Measurements from ENCODE around the gene RAPGEF6.

DNA sequence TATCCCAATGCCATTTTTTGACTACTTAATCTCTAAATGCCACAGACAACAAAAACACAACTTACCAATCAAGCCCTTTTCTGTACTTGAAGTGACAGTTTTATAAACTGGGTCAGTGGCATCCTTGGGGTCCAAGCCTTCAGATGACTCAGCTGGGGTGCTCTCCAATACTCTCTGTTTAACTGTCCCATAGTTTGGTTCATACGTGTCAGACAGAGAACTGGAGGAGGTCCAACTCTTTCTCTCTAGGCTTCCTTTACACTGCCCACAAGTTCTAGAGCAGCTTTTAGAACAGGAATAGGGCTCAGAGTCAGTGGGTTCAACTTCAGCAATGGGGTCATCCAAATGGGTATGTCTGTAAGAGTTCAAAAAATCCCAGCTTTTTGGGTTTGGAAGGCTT lies 204.2 kb downstream of the RAPGEF6 start:
- no peak for TF ChIP-seq CTCF (conservative IDR thresholded peaks at IDR 0.05; ENCODE audit: low read length)
- TF ChIP-seq EZH2phosphoT487 (IDR thresholded peaks at IDR 0.05; ENCODE audit: borderline replicate concordance): no peak
